Measurements from ENCODE around the gene RBBP8NL.

The RBBP8NL gene

DNA sequence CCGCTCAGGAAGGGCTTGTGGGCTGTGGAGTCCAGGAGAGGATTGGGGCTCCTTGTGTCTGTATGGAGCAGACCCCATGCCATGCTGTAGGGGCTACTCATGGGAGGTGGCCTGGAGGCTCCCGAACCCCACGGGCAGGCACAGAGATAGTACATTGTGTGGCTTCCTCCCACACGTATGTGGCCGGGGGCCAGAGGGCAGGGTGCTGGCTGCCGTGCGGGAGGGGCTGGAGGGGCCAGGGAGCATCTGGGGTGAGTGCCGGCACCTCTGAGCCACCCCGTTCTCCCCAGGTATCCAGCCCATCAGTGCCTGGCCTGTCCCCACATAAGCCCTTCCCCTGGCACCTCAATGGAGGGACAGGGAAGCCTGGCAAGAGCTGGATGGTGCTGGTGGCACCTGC lies 7.6 kb downstream of the RBBP8NL start:
- DNase-seq: no peak

DNA sequence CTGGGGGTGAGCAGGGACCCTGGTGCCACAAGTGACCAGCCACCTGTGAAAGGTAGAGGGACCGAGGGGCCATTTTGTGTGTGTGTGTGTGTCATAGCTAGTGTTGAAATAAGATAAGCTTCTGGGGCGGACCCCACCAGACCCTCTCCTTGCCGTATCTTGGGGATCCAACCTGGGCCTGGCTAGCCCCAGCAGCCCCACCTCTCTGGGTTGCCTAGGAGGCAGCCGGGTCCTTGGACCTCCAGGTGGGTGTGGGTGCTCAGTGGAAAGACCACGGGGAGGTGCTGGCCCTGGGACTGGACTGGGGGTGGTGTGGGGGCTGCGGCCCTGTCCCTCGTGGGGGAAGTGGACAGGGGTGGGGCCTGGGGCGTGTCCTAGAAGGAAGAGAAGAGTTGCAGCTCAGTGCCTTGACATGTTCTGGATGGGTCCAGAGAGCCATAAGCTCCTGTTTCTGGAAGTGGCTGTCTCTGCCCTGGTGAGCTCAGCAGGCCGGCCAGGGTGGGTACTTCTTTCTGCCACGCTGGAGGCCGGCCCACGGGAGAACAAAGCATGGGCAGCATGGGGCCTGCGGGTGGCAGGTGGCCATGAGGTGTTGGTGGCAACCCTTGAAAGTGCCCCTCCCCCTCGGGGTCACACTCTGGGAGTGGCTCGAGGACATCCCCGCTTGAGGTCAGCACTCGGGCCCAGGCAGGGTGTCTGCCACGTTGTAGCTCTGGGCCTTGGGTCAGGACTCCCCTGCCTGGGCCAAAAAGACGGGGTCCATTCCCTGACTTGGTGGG lies 8.4 kb downstream of the RBBP8NL start:
- DNase-seq: no peak

DNA sequence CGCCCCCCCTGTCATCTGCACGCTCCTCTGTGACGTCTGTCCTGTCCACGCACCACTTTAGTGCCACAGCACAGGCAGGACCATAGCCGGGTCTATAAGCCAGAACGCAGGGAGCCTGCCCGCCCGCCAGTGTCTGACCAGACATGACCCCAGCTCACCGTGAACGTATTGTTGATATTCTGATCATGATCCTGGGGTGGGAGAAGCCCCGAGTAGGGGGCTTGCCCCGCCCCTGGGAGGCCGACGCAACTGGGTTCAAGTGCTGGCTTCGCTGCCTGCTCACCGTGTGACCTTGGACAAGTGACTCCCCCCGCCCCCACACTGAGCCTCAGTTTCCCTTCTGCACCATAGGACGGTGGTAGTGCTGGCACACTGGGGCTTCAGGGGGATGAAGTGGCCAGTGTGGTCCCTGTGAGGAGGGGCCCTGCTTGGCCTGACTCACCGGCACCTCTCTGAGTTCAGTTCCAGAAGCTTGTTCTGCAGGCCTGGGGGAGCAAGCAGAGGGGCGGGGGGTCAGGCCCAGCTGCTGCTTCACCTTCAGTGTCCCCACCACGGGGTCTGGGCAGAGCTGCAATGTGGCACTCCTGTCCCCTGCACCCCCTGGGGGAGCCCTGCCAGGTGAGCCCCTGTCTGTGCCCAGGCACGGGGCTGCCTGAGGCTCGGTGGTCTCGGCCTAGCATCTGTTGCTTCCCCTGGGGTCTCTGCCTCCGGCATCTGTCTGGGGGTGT lies 9.2 kb downstream of the RBBP8NL start:
- no peak for DNase-seq

DNA sequence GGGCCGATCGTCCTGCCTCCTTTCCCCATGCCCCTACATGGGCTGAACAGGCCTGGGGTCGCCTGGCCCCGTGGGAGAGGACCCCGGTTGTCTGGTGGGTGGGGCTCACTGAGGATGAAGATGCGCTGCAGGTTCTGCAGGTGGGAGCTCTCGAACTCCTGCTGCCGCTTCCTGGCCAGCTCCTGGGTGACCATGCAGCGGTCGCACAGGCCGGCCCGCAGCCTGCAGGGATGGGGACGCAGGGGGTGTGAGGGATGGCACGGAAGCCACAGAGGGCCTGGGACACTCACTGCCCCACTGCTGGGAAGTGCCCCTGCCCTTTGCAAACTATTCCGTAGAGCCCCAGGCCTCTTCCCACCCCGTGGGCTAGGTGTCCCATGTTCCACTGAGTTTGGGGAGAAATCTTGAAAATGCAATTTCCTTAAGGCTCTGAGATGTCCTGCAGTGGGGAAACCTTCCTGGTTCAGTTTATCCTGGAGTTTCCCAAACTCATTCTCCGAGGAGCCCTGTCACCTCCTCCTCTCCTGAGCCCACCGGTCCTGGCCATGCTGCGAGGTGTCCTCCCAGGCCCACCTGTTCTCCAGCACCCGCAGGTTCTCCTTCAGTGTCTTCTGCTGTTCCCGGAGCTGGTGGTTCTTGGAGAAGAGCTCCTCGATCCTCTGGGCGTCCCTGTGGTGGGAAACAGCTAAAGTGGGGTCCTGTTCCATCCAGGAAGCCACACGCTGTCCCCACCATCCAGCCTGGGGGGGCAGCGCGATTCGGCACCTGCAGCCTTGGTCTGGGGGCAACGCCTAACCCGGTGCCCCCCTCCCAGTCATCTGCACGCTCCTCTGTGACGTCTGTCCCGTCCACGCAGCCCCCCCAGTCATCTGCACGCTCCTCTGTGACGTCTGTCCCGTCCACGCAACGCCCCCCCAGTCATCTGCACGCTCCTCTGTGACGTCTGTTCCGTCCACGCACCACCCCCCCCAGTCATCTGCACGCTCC lies 10.4 kb downstream of the RBBP8NL start:
- no peak for DNase-seq

DNA sequence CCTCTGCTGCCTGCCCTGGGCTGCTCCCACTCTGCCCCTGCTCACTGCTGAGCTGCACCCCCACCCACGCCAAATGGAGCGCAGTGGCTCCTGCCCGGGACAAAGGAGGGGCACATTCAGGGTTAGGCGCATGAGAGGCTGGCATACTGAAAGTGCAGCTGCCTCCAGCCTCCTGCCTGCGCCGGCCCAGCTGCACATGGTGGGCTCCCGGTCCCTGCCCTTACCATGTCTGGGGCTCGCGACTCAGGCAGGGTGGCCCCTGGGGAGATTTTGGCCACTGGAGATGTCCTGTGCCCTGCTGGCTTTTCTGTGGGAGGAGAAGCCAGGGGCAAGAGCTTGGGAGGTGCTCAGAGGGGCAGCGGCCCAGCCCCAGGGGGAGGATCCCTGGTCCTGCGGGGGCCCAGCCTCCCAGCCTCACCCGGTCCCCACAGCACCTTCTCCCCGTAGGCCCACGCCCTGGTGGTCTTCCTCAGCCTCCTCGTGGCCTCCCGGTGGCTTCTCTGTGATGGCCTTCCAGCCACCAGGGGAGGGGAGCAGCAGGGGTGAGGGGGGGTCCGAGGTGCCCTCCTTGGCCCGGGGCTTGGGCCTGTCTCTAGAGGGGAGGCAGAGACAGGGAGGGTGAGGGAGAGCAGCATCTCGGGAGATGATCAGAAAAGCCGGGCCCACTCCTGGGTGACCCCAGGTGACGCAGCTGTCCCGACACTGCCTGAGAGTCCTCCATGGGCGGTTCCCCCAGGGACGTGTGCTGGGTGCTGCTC lies 11.8 kb downstream of the RBBP8NL start:
- DNase-seq: no peak

DNA sequence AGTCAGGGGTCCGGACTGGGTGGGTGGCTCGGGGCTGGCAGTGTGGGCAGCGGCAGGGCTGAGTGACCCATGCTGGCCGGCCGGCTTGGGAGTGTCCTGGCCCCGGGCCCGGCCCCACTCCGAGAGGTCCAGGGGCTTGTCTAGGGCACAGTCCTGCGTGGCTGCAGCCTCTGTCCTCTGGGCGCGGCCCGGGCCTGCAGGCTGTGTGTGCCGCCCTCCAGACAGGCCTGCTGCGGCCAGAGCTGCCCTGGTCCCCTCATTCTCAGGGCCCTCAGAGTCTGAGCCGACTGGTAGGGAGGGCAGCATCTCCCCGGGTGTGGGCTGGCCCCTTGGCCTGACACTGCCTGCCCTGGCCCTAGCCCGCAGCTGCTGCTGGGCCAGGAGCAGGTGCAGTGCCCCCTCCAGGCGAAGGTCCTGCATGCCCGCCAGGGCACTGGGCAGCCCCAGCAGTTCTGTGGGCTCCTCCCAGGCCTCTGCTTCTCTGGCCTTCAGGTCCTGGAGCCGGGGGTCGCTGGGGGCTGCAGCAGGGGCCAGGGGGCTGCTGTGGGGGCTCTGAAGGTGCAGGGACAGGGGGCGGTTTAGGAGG lies 13.3 kb downstream of the RBBP8NL start:
- peak; percentile 36 for DNase-seq

DNA sequence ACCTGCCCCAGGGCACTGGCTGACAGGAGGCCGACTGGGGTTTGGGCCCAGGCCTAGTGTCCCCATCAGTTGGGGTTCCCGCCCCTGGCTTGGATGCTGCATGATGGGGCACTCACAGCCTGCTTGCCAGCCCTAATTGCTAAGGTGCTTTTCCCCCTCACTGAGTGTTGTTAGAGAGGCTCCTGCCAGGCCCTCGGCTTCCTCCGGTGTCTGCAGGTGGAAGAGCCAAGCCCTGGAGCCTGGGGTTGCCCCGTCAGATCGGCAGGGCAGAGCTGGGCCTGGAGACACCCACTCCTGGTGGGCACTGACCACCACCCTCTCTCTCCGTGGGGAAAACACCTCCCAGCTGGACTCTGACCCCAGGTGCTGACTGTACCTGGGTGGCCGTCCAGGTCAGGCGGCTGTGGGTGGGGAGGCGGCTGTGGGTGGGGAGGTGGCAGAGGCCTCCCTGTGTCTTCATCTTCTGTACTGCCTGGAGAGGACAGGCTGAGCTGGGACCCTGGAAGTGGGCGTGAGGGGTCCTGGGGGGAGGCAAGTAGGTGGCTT lies 14.2 kb downstream of the RBBP8NL start:
- no peak for DNase-seq

DNA sequence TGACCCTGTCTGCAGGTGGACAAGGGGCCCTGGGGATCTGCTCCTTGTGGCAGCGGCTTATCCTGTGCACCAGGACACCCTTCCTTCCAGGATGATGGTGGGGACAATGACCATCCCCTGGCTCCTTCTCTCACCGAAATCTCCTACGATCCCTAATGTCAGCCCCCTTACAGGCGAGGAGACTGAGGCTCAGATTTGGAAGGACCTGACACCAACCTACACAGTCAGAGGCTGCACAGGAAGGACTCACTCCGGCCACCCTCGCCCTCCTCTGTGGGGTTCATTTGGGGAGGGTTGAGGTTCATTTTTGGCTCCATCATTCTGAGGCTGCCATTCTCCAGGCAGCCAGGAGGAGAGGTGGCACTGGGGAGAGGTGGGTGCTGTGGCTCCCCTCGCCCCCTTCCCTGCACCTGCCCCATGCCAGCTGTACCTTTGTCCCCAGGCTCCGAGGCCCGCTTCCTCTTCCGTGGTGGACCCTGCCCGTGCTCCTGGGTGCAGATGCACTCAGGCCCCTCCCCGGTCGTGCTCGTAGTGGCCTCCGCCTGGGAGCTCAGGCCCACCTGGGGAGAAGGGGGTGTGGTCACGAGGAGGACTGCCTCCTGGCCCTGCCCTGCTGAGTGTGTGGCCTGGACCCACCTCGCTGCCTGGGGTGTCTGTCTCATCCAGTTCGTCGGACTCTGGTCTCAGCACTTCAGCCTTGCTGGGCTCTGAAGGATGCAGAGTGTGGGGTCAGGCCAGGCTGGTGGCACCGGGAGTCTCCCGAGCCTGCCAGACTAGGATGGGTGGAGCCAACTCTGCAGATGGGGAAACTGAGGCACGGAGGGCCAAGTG lies 14.9 kb downstream of the RBBP8NL start:
- no peak for DNase-seq

DNA sequence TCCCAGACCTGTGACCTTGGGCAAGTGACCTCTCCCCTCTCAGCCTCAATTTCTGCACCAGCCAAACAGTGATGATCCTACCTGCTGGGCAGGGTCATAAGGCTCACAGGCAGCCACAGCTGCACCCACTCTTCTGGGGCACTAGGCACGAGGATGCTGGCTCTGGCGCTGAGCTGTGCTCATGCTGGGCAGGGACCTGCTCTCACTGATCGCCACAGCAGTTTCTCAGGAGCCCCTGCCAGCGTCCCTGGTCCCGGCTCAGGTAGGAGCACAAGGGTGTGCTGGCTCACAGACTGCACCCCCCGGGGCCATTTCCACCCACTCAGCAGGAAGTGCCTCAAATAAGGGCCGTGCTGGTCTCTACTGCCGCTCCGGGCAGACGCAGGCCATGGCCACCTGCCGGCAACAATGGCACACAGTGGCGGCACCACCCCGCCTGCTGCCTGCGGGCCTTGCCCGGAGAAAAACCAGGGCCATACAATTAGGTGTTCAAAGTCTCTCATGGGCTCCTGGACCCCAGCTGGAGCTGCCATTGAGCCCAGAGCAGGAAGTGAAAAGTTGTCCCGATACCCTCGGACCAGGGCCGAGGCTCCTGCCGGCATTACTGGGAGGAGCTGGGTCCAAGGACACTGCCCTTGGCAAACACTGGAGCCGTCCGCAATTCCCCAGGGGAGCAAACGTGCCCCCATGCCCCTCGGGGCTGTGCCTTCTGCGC lies 15.7 kb downstream of the RBBP8NL start:
- DNase-seq: no peak

DNA sequence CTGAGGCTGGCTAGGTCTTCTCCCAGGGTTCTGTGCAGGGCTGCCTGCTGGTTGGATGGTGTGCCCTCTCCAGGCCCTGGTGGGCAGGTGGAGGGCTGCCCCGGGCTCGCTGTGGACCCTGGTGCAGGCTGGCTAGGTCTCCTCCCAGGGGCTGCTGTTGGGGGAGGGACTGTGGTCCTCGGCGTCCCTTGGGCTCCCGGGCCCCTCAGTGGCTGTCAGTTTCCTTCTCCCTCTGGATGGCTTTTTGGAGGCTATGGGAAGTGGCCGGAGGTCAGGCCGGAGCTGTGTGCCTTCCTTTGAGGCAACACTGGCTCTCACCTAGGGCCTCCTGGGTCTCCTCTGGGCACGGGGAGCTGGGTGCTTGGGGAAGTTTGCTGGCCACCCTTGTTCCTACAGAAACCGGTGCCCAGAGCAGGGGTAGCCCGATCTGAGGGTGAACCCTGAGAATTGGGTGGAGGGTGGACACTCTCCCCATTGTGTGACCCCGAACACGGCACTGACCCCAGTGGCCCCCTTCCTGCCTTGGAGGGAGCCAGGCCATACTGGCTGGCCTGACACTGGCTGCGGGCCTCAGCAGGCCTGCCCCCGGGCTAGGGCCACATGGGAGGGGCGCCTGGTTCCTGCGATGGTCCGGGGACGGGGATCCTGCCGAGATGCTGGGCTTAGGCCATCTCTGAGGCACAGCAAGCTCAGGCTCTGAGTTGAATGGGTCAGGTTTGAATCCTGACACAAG lies 16.4 kb downstream of the RBBP8NL start:
- no peak for DNase-seq

DNA sequence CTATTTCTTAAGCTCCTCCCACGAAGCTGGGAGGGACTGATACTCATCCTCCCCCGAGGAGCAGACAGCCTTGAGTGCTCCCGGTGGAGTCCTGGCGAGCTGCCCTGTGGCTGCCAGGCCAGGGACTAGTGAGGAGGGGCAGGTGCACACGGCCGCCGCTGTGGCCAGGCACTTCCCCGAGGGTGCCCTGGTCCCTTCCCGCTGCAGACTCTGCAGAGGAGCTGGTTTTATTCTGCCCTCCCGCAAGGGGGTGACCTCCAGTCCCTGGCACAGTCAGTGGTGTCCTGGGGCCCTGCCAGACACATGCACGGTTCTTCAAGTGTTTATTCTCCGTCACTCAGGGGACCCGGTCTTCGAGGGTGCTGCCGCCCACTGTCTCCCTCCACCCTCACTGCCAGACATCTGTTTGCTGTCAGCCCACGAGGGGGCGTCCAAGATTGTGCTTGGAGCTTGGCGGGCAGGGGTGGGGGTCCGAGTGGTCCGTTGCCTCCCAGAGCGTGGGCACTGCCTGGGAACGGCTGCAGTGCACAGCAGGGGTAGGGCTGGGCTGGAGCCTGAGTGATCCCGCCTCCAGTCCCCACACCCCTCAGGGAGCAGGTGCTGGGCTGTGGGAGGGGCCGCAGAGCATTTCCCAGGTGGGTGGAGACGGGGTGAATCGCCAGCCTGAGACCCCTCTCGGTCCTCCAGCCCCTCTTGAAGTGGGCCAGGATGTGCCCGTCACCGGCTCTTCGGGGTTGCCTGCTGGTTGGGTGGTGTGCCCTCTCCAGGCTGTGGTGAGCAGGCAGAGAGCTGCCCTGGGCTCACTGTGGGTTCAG lies 17.2 kb downstream of the RBBP8NL start:
- peak; percentile 86 for DNase-seq

DNA sequence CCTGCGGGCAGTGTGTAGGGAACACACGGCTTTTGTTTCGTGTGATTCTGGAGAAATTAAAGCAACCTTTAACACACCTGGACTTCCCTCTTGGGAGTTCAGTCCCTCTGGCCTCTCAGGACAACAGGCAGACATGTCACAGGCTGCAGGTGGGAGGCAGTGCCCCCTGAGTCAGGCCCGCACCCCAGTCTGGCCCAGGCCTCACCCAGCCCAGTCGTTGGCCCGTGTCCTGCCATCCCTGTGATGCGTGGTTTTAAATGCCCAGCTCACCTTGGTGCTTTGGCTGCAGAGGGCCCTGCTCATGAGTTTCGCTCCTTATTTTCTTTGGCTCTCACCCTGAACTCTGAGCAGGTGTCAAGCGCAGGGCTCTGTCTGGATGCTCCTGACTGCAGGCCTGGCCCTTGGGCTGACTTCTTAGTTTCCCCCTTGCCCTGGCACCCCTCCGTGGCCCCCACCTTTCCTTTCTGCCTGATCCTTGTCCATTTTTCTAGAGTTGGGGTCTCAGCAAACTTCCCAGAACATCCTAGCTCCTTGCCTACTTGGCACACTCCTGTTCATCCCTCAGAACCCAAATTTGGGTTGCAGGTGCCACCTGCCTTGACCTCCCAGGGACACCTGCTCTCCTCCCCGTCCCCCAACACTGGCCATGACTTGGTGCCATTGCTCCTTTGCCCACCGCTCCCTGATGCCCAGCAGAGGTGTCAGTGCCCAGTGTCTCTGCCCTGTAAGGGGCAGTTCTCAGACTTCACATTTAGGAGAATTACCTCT lies 18.1 kb downstream of the RBBP8NL start:
- no peak for DNase-seq

DNA sequence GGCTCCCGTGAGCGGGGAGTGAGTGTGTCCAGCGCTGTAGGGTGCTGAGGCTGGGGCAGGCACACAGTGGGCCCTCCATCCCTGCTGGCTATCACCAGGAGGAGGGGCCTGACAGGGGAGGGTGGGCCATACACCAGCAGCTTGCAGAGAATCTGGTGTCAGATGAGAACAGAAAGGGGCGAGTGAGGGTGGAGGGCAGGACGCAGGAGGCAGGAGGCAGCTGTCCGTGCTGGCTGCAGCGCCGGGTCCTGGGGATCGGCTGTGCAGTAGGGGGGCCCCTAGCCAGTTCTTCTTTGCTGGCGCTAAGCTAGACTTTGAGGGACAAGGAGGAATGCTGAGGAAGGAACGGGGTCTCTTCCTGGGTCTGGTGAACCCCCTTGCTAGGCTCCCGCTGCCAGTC lies 18.7 kb downstream of the RBBP8NL start:
- DNase-seq: no peak

DNA sequence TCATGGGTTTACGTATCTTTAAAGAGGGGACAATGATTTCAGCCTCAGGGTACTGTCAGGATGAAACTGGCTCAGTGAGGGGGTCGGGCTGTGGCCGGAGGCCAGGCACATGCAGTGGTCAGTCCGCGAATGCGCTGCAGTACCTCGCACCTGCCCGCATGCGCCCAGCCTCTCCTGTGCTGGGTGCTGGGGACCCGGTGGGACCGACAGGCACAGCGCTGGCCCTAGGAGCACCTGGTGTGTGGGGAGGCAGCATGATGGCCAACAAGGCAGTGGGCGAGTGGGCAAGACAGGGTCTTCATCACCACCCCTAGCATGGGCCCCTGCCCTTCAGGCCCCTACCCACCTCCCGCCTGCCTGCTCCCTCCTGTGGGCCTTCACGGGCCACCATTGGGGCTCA lies 19.3 kb downstream of the RBBP8NL start:
- DNase-seq: no peak

DNA sequence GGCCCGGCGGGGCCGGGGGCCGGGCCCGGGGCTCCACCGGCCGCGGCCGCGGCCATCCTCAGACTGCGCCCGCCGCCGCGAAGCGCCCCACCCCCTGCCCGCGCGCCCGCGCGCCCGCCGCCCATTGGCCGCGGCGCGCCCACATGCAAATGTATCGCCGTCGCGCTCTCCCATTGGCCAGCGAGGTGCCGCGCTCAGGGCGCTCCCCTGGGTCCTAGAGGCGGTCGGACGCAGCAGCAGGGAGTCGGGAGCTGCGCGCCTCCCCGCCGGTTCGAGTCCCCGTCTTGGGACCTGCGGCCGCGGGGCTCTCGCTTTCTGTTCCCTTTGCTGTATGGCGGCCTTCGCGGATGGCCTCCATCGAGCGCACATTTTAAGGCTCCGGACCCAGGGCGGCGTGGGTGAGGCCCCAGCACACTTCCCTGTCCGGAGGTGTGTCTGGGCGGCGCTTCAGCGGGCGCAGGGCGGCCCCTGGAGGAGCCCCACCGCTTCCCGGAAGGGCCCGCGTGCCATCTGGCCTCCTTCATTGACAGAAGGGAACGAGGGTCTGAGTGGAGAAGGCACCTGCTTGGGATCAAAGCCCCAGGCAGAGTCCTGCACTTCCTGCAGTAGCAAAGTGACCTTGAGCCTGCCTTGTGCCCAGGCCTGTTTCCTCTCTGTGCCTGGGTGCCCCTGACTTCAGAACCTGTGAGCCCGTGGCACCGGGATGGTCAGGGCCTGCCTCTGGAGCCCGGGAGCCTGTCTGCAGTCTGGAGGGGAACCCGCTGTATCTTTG lies 19.9 kb downstream of the RBBP8NL start, which contains the start of gene CABLES2:
TSS of gene CABLES2 (minus strand) at position 65 of the 772 bp plus-strand sequence. CDS start at position 56, 9 bp downstream.
- peak; percentile 96 for DNase-seq

DNA sequence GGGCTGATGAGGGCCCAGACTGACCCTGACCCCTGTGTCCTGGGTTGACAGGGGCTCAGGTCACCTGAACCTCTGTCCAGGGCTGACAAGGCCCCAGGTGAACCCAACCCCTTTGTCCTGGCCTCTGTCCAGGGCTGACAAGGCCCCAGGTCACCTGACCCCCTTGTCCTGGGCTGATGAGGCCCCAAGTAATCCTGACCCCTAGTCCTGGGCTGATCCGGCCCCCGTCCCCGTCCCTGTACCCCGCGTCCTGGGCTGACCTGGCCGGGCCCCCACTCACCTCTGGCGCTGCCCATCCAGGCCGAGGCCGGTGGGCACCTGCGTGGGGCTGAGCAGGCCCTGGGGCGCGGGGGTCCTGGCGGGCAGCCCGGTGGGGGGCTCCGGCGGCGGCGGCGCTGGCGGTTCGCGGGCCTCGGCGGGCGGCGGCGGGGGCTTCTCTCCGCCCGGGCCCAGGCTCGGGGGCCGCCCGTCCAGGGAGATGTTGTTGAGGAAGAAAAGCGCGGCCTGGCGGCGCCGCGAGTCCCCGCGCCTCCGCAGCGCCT lies 20.6 kb downstream of the RBBP8NL start:
- no peak for DNase-seq
